HepG2 (cell line): ENCODE measurements around the gene IPCEF1. TPM values are rescaled to one million over a fixed set of nuclear protein-coding genes. Genes with fewer than 3 reads are reported as not detected.

Experiments
- ATAC-seq: fragments of 200-7000 bp; cut with Tn5 transposase; 3 replicates; pipeline ENCODE4 v1.9.1; 2020; ENCODE audit warnings: mild to moderate bottlenecking, moderate library complexity
- BruUV-seq: library from RNA; stranded (reverse); fragments of 400-500 nt; replicated peaks from 2 replicates; lab custom pipeline; 2021; lab: Mats Ljungman, UMichigan
- CTCF ChIA-PET: fragments of 300-600 bp; formaldehyde crosslinking; extraction: SDS; loops from one replicate; lab custom pipeline; 2021; ENCODE audit warnings: low total read pairs, inconsistent platforms, low intra/inter-chr PET ratio; lab: Yijun Ruan, JAX
- POLR2A ChIA-PET: fragments of 350-600 bp; sonication (Branson Sonifier 250); formaldehyde crosslinking; loops from one replicate; lab custom pipeline; 2020; ENCODE audit warnings: antibody characterized with exemption, inconsistent platforms; lab: Yijun Ruan, JAX
- DNase-seq: peaks from one replicate; pipeline ENCODE4 v3.0.0-alpha.2; 2015; ENCODE audit warnings: low spot score
- FAIRE-seq: peaks from 3 replicates; lab custom pipeline; 2011; peaks lifted over from hg19 to GRCh38; lab: Jason Lieb, UNC
- H2AFZ ChIP-seq: one replicate; pipeline ENCODE4 v1.6.1; 2011; ENCODE audit warnings: low read length, inconsistent platforms
- H3K27ac ChIP-seq: fragments of 300-600 bp; 3 replicates; pipeline ENCODE4 v1.8.0; 2011; ENCODE audit warnings: mixed run types, mild to moderate bottlenecking, mixed read lengths, low read length, inconsistent platforms; ENCODE audit not compliant: insufficient read depth; ENCODE audit errors: extremely low read length
- H3K27me3 ChIP-seq, 2 experiments: fragments of 200-600 bp in 1 of 2; 2 replicates in 1 of 2; 3 replicates in 1 of 2; pipeline versions ENCODE4 v1.6.0 to v1.8.0; 2011; ENCODE audit warnings: low read length in 2 of 2, mild to moderate bottlenecking in 2 of 2, moderate library complexity in 2 of 2, inconsistent platforms in 1 of 2; ENCODE audit not compliant: insufficient read depth in 2 of 2, control insufficient read depth in 1 of 2
- H3K36me3 ChIP-seq, 2 experiments: fragments of 200-600 bp in 1 of 2; replicated peaks in 1 of 2; 2 replicates in 1 of 2; 3 replicates in 1 of 2; pipeline versions ENCODE4 v1.5.1 to v1.8.0; 2011; ENCODE audit warnings: low read length in 2 of 2, inconsistent platforms in 1 of 2; ENCODE audit not compliant: insufficient read depth in 2 of 2, control insufficient read depth in 1 of 2
- H3K4me1 ChIP-seq: 2 replicates; pipeline ENCODE4 v1.5.1; 2012; ENCODE audit warnings: low read length, inconsistent platforms; ENCODE audit not compliant: insufficient read depth
- H3K4me2 ChIP-seq: 2 replicates; pipeline ENCODE4 v1.6.0; 2011; ENCODE audit warnings: low read depth, low read length, inconsistent platforms
- H3K4me3 ChIP-seq, 3 experiments: fragments of 200-600 bp in 1 of 3; sonication (generic), shearing (Covaris generic) in 1 of 3; replicated peaks in 1 of 3; 2 replicates each; pipeline ENCODE4 v1.5.1; 2011 to 2016; ENCODE audit warnings: low read length in 3 of 3, inconsistent platforms in 2 of 3, low read depth in 2 of 3, mild to moderate bottlenecking in 2 of 3, control low read depth in 1 of 3, mixed read lengths in 1 of 3; ENCODE audit not compliant: insufficient read depth in 1 of 3
- H3K79me2 ChIP-seq: one replicate; pipeline ENCODE4 v1.6.1; 2011; ENCODE audit warnings: low read length, inconsistent platforms; ENCODE audit not compliant: insufficient read depth
- H3K9ac ChIP-seq: 2 replicates; pipeline ENCODE4 v1.6.0; 2011; ENCODE audit warnings: mild to moderate bottlenecking, low read depth, low read length, inconsistent platforms; ENCODE audit not compliant: insufficient read depth
- H3K9me3 ChIP-seq: 2 replicates; pipeline ENCODE4 v1.5.1; 2012; ENCODE audit warnings: mild to moderate bottlenecking, low read length
- H4K20me1 ChIP-seq: 2 replicates; pipeline ENCODE4 v1.6.0; 2011; ENCODE audit warnings: inconsistent platforms, mild to moderate bottlenecking, low read length, moderate library complexity; ENCODE audit not compliant: insufficient read depth
- CREB1 ChIP-seq, 2 experiments: fragments of 450-650 bp in 1 of 2; IDR thresholded peaks; 2 replicates each; pipeline ENCODE4 v1.6.1; 2016 to 2017; ENCODE audit warnings: control low read depth in 1 of 2, mild to moderate bottlenecking in 1 of 2, missing compliant biosample characterization in 1 of 2, missing genetic modification characterization in 1 of 2
- ELF3 ChIP-seq: IDR thresholded peaks from 2 replicates; pipeline ENCODE4 v1.6.1; 2016; ENCODE audit warnings: missing genetic modification reagents, missing compliant biosample characterization
- KDM2A ChIP-seq: sonication (generic); formaldehyde crosslinking; IDR thresholded peaks from 2 replicates; pipeline ENCODE4 v1.4.0; 2020; ENCODE audit warnings: low read depth, missing genetic modification reagents, borderline replicate concordance
- KLF6 ChIP-seq: IDR thresholded peaks from 2 replicates; pipeline ENCODE4 v1.8.0; 2016; ENCODE audit warnings: missing biosample characterization, missing genetic modification reagents
- MTA1 ChIP-seq: sonication (generic); formaldehyde crosslinking; IDR thresholded peaks from 2 replicates; pipeline ENCODE4 v1.4.0; 2020; ENCODE audit warnings: missing genetic modification reagents, mild to moderate bottlenecking, borderline replicate concordance
- PHF8 ChIP-seq: sonication (generic); formaldehyde crosslinking; IDR thresholded peaks from 2 replicates; pipeline ENCODE4 v1.5.0; 2020; ENCODE audit warnings: missing genetic modification reagents
- RNF2 ChIP-seq: fragments of 450-650 bp; conservative IDR thresholded peaks from 2 replicates; pipeline ENCODE4 v1.6.1; 2016; ENCODE audit warnings: low read depth
- SATB2 ChIP-seq: sonication (generic); formaldehyde crosslinking; IDR thresholded peaks from 2 replicates; pipeline ENCODE4 v1.5.0; 2020; ENCODE audit warnings: missing genetic modification reagents
- SIN3A ChIP-seq: IDR thresholded peaks from 2 replicates; pipeline ENCODE4 v1.6.1; 2011; ENCODE audit warnings: low read depth, mild to moderate bottlenecking, control low read depth, low read length, borderline replicate concordance
- ZNF138 ChIP-seq: sonication (generic); formaldehyde crosslinking; IDR thresholded peaks from 2 replicates; pipeline ENCODE4 v1.5.0; 2020; ENCODE audit warnings: mild to moderate bottlenecking, low read depth, missing genetic modification reagents
- ZNF530 ChIP-seq: sonication (generic); formaldehyde crosslinking; IDR thresholded peaks from 2 replicates; pipeline ENCODE4 v1.5.0; 2020; ENCODE audit warnings: low read depth, mild to moderate bottlenecking, missing genetic modification reagents
- ZSCAN20 ChIP-seq: sonication (generic); formaldehyde crosslinking; IDR thresholded peaks from 2 replicates; pipeline ENCODE4 v1.4.0; 2020; ENCODE audit warnings: missing genetic modification reagents, mild to moderate bottlenecking, borderline replicate concordance
- WGBS: methylation state at CpG from one replicate; pipeline ENCODE4 v1.1.6; 2017; ENCODE audit warnings: low lambda C conversion rate; 5-methylcytosine and 5-hydroxymethylcytosine counted together
- in situ Hi-C: cut with HindIII; loops from 2 replicates; pipeline ENCODE4 v1.10.0; 2017; ENCODE audit warnings: low pct_unique_long_range_greater_than_20kb; ENCODE audit not compliant: extremely low pct_ligation_motif_present
- intact Hi-C: fragments of 100-400 bp; cut with micrococcal nuclease; formaldehyde crosslinking; loops from one replicate; pipeline ENCODE4 v1.10.0; 2022; ENCODE audit not compliant: unreplicated experiment
- polyA plus RNA-seq, 8 experiments: library from polyadenylated mRNA; depleted of rRNA in 3 of 8; stranded (reverse) in 7 of 8; unstranded in 1 of 8; fragments of >200 nt; fragmentation: Illumina TruSeq in 4 of 8; extraction: Trizol in 4 of 8; gene quantifications; 2 replicates each; pipeline versions ENCODE4 v1.2.1 to v1.2.3, GENCODE V29; 2011 to 2016; ENCODE audit warnings: low read depth in 4 of 8, missing spikeins in 1 of 8, mixed read lengths in 1 of 8; ENCODE audit not compliant: insufficient read depth in 1 of 8
- total RNA-seq, 5 experiments: library from RNA; depleted of rRNA; stranded (reverse); fragments of >200 nt; fragmentation: Illumina TruSeq; extraction: Trizol; gene quantifications; 2 replicates each; pipeline ENCODE4 v1.2.3, GENCODE V29; 2016; ENCODE audit warnings: low read depth in 1 of 5

IPCEF1 gene
- total and polyA plus RNA-seq, 2 of the 13 experiments (the other 11 are each of a cell fraction or from before 2014, with no cell fraction given), result 0.03 TPM; not detected in 1

- no peaks in the 10 kb centered on the region for H3K79me2 ChIP-seq
- H3K9ac ChIP-seq, result no peak overlapping the region
- no peak overlapping the region for H3K4me2 ChIP-seq
- no peaks in the 10 kb centered on the region for H3K36me3 ChIP-seq
- WGBS, result 64% methylated on average over 3 of the region's 3 CpGs
- FAIRE-seq (no peak), ATAC-seq (no peak), DNase-seq (no peak)
- POLR2A ChIA-PET, result no interaction called here
- intact Hi-C loops (no loop called here), in situ Hi-C loops (no loop called here)
- no peak overlapping the region for H2AFZ ChIP-seq
- TF ChIP-seq KDM2A (CRISPR knock-in tag) (no peak), ELF3 (CRISPR knock-in tag) (no peak), SIN3A (no peak), KLF6 (CRISPR knock-in tag) (no peak), ZNF530 (CRISPR knock-in tag) (no peak)
- no TSS peak for BruUV-seq
- H3K4me1 ChIP-seq, result peaks cover 6% of the 10 kb centered on the region; the same call in 1 of the 2 replicates
- H3K9me3 ChIP-seq, result no peaks in the 10 kb centered on the region
- H3K4me3 ChIP-seq, result no peak overlapping the region
- H4K20me1 ChIP-seq, result no peaks in the 10 kb centered on the region
- CTCF ChIA-PET, result no interaction called here
- no peak overlapping the region for H3K27ac ChIP-seq
- H3K27me3 ChIP-seq, result peaks cover 0 to 2% of the 10 kb centered on the region in 2 experiments; a peak in 1 of 5 replicates
Measured at GRCh38 chr6:154292066-154292465, 64.5 kb downstream of the IPCEF1 start.

DNA sequence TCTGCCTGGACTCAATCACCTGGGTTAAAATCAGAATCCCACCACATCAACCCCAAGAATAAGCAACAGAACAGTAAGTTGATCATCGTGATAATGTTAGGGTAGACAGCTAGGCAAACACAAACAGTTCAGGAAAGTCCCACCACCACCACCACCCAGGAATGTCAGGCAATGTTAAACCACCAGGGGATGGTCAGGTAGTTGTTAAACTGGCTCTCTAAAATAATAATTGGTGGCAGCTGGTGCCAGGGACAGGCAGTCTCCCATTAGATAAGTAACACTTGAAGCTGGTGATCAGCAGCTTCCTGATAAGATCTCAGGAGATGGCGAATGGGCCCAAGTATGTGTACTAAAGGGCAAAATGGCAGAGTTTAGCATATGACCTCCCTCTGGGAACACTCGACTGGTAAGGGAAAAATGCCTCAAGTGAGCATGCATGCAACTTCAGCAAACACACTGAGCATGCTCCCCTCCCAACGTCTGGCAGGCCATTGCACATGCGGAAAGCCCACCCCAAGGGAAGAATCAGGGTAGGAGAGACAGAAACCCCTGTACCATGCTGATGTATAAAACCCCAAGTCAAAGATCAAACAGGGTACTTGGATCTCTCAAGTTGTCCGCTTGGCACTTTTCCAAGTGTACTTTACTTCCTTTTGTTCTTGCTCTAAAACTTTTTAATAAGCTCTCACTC lies 66.6 kb downstream of the IPCEF1 start:
- H3K9me3 ChIP-seq, result no peaks in the 10 kb centered on the region
- peak; percentile 36; the same call in 1 of the 3 replicates for ATAC-seq
- no peak overlapping the region for H3K4me3 ChIP-seq
- no peak overlapping the region for H3K9ac ChIP-seq
- H2AFZ ChIP-seq, result no peak overlapping the region
- no peaks in the 10 kb centered on the region for H3K36me3 ChIP-seq
- peaks cover 6% of the 10 kb centered on the region; the same call in 1 of the 2 replicates for H3K4me1 ChIP-seq
- H3K4me2 ChIP-seq, result no peak overlapping the region
- H3K79me2 ChIP-seq, result no peaks in the 10 kb centered on the region
- FAIRE-seq, result no peak
- WGBS, result 40% methylated on average over 6 of the region's 6 CpGs
- in situ Hi-C loops (no loop called here), intact Hi-C loops (no loop called here)
- no peaks in the 10 kb centered on the region for H3K27me3 ChIP-seq
- no TSS peak for BruUV-seq
- CTCF ChIA-PET, result no interaction called here
- H4K20me1 ChIP-seq, result no peaks in the 10 kb centered on the region
- no peak for DNase-seq
- H3K27ac ChIP-seq, result no peak overlapping the region
- POLR2A ChIA-PET, result no interaction called here
- TF ChIP-seq MTA1 (CRISPR knock-in tag) (no peak), ZSCAN20 (CRISPR knock-in tag) (no peak), PHF8 (CRISPR knock-in tag) (no peak), SATB2 (CRISPR knock-in tag) (no peak), RNF2 (no peak), CREB1 (IDR thresholded peaks at IDR 0.05) (no peak), CREB1 (CRISPR knock-in tag; IDR thresholded peaks at IDR 0.05) (no peak), ZNF138 (no peak)
